IMR-90 (cell line): ENCODE measurements around the gene SNX14. TPM values are rescaled to one million over a fixed set of nuclear protein-coding genes. Genes with fewer than 3 reads are reported as not detected.

Source experiments
- ATAC-seq: fragments of 200-7000 bp; cut with Tn5 transposase; 2 replicates; pipeline ENCODE4 v1.9.1; 2020; ENCODE audit warnings: low read depth, mild to moderate bottlenecking, moderate library complexity
- BruUV-seq: library from RNA; stranded (reverse); fragments of 400-500 nt; replicated peaks from 2 replicates; lab custom pipeline; 2021; lab: Mats Ljungman, UMichigan
- CTCF ChIA-PET: fragments of 300-600 bp; formaldehyde crosslinking; extraction: SDS; loops from one replicate; lab custom pipeline; 2021; ENCODE audit warnings: antibody characterized with exemption; lab: Yijun Ruan, JAX
- POLR2A ChIA-PET: fragments of 300-600 bp; sonication (Branson Sonifier 250); formaldehyde crosslinking; loops from one replicate; lab custom pipeline; 2022; ENCODE audit warnings: antibody characterized with exemption; ENCODE audit not compliant: unreplicated experiment; lab: Charles Lee
- DNase-seq: peaks from one replicate; pipeline ENCODE4 v3.0.0; 2013
- H2AFZ ChIP-seq: replicated peaks from 2 replicates; pipeline ENCODE3; 2013; ENCODE audit warnings: low read length, mild to moderate bottlenecking; ENCODE audit not compliant: poor library complexity
- H2AK5ac ChIP-seq: 2 replicates; pipeline ENCODE4 v1.6.1; 2013; ENCODE audit warnings: low read depth, low read length, inconsistent platforms
- H2AK9ac ChIP-seq: replicated peaks from 2 replicates; pipeline ENCODE3; 2013; ENCODE audit warnings: mild to moderate bottlenecking, low read depth, low read length, moderate library complexity; ENCODE audit not compliant: poor library complexity
- H2BK120ac ChIP-seq: 2 replicates; pipeline ENCODE4 v1.6.1; 2013; ENCODE audit warnings: low read depth, low read length, inconsistent platforms
- H2BK15ac ChIP-seq: 3 replicates; pipeline ENCODE4 v1.6.1; 2013; ENCODE audit warnings: low read depth, low read length, inconsistent platforms
- H2BK20ac ChIP-seq: 2 replicates; pipeline ENCODE4 v1.6.1; 2013; ENCODE audit warnings: low read depth, mild to moderate bottlenecking, inconsistent platforms, low read length, moderate library complexity
- H2BK5ac ChIP-seq: 2 replicates; pipeline ENCODE4 v1.6.1; 2013; ENCODE audit warnings: mild to moderate bottlenecking, low read depth, low read length, inconsistent platforms; ENCODE audit not compliant: poor library complexity, severe bottlenecking
- H3K14ac ChIP-seq: replicated peaks from 2 replicates; pipeline ENCODE4 v1.6.1; 2013; ENCODE audit warnings: low read depth, low read length, inconsistent platforms
- H3K18ac ChIP-seq: 2 replicates; pipeline ENCODE4 v1.6.1; 2013; ENCODE audit warnings: low read depth, low read length, control low read depth
- H3K23ac ChIP-seq: 2 replicates; pipeline ENCODE4 v1.6.1; 2013; ENCODE audit warnings: low read depth, low read length, inconsistent platforms
- H3K27ac ChIP-seq: 2 replicates; pipeline ENCODE4 v1.5.1; 2013; ENCODE audit warnings: mild to moderate bottlenecking, control low read depth, low read length; ENCODE audit not compliant: insufficient read depth
- H3K27me3 ChIP-seq: 2 replicates; pipeline ENCODE4 v1.6.1; 2013; ENCODE audit warnings: low read length; ENCODE audit not compliant: control insufficient read depth, insufficient read depth
- H3K36me3 ChIP-seq: 2 replicates; pipeline ENCODE4 v1.6.1; 2013; ENCODE audit warnings: low read length, mixed read lengths; ENCODE audit not compliant: control insufficient read depth, insufficient read depth
- H3K4ac ChIP-seq: 2 replicates; pipeline ENCODE4 v1.6.1; 2013; ENCODE audit warnings: low read depth, low read length, inconsistent platforms
- H3K4me1 ChIP-seq: 2 replicates; pipeline ENCODE4 v1.6.1; 2013; ENCODE audit warnings: low read length, mixed read lengths; ENCODE audit not compliant: control insufficient read depth, insufficient read depth
- H3K4me2 ChIP-seq: 2 replicates; pipeline ENCODE4 v1.6.1; 2013; ENCODE audit warnings: low read depth, mild to moderate bottlenecking, control low read depth, low read length, moderate library complexity
- H3K4me3 ChIP-seq: 2 replicates; pipeline ENCODE4 v1.5.1; 2013; ENCODE audit warnings: low read depth, mild to moderate bottlenecking, control low read depth, low read length, moderate library complexity; ENCODE audit not compliant: insufficient read depth
- H3K56ac ChIP-seq: 2 replicates; pipeline ENCODE4 v1.6.1; 2013; ENCODE audit warnings: low read length, inconsistent platforms; ENCODE audit not compliant: insufficient read depth; ENCODE audit errors: extremely low read depth
- H3K79me1 ChIP-seq, 2 experiments: 2 replicates each; pipeline ENCODE4 v1.6.1; 2013; ENCODE audit warnings: low read length in 2 of 2, inconsistent platforms in 1 of 2, low read depth in 1 of 2
- H3K9ac ChIP-seq: 2 replicates; pipeline ENCODE4 v1.6.1; 2013; ENCODE audit warnings: low read depth, low read length, control low read depth
- H3K9me1 ChIP-seq: 2 replicates; pipeline ENCODE4 v1.6.1; 2013; ENCODE audit warnings: low read length, inconsistent platforms; ENCODE audit not compliant: insufficient read depth
- H3K9me3 ChIP-seq: 2 replicates; pipeline ENCODE4 v1.6.1; 2013; ENCODE audit warnings: low read length; ENCODE audit not compliant: control insufficient read depth, insufficient read depth
- H4K20me1 ChIP-seq: 2 replicates; pipeline ENCODE4 v1.6.1; 2013; ENCODE audit warnings: low read length, inconsistent platforms; ENCODE audit not compliant: insufficient read depth
- H4K5ac ChIP-seq: 2 replicates; pipeline ENCODE4 v1.6.1; 2013; ENCODE audit warnings: mild to moderate bottlenecking, low read depth, low read length, control low read depth
- H4K8ac ChIP-seq, 2 experiments: 2 replicates each; pipeline ENCODE4 v1.6.1; 2013; ENCODE audit warnings: low read depth in 2 of 2, low read length in 2 of 2, control low read depth in 1 of 2, inconsistent platforms in 1 of 2
- H4K91ac ChIP-seq: 2 replicates; pipeline ENCODE4 v1.6.1; 2013; ENCODE audit warnings: low read depth, low read length, inconsistent platforms; ENCODE audit not compliant: insufficient read depth
- BHLHE40 ChIP-seq: fragments of 150-350 bp; IDR thresholded peaks from 2 replicates; pipeline ENCODE4 v1.6.1; 2016; ENCODE audit warnings: mild to moderate bottlenecking, low read depth, low read length
- CEBPB ChIP-seq: IDR thresholded peaks from 2 replicates; pipeline ENCODE4 v1.6.1; 2012; ENCODE audit warnings: low read depth, low read length, improper control_type of control experiment
- CHD1 ChIP-seq: IDR thresholded peaks from 2 replicates; pipeline ENCODE4 v1.6.1; 2012; ENCODE audit warnings: low read depth, low read length, improper control_type of control experiment
- MAZ ChIP-seq: IDR thresholded peaks from 2 replicates; pipeline ENCODE4 v1.6.1; 2012; ENCODE audit warnings: low read depth, mild to moderate bottlenecking, low read length, improper control_type of control experiment, moderate library complexity, borderline replicate concordance
- MXI1 ChIP-seq: IDR thresholded peaks from 2 replicates; pipeline ENCODE4 v1.6.1; 2012; ENCODE audit warnings: low read depth, mild to moderate bottlenecking, low read length, moderate library complexity, borderline replicate concordance
- RAD21 ChIP-seq: IDR thresholded peaks from 2 replicates; pipeline ENCODE4 v1.6.1; 2012; ENCODE audit warnings: low read length, improper control_type of control experiment
- RCOR1 ChIP-seq: IDR thresholded peaks from 2 replicates; pipeline ENCODE4 v1.6.1; 2012; ENCODE audit warnings: mild to moderate bottlenecking, low read length, improper control_type of control experiment; ENCODE audit not compliant: insufficient replicate concordance
- SMC3 ChIP-seq: fragments of 150-350 bp; IDR thresholded peaks from 2 replicates; pipeline ENCODE4 v1.6.1; 2016; ENCODE audit warnings: low read depth, mild to moderate bottlenecking, antibody characterized with exemption, low read length, moderate library complexity
- WGBS, 2 experiments: methylation state at CpG; one replicate each; pipeline versions ENCODE4 v1.1.5 to v1.1.7; 2013; ENCODE audit warnings: missing lambda C conversion rate in 2 of 2; ENCODE audit not compliant: insufficient read length in 1 of 2; ENCODE audit errors: extremely low coverage in 2 of 2; 5-methylcytosine and 5-hydroxymethylcytosine counted together
- dilution Hi-C: fragments of 300-500 bp; cut with HindIII; formaldehyde crosslinking; loops from one replicate; pipeline ENCODE4 v1.14.3; 2018; ENCODE audit warnings: low sequenced_read_pairs; ENCODE audit not compliant: unreplicated experiment
- in situ Hi-C: fragments of 300-500 bp; cut with MboI; formaldehyde crosslinking; loops from 3 replicates; pipeline ENCODE4 v1.14.3; 2019; ENCODE audit warnings: low sequenced_read_pairs, inconsistent platforms, mixed read lengths
- intact Hi-C: fragments of 100-400 bp; cut with micrococcal nuclease; formaldehyde crosslinking; loops from 2 replicates; pipeline ENCODE4 v1.10.0; 2022
- polyA plus RNA-seq, 3 experiments: library from polyadenylated mRNA; depleted of rRNA; stranded (reverse); fragments of >200 nt; gene quantifications; 2 replicates each; pipeline ENCODE4 v1.2.3, GENCODE V29; 2012; ENCODE audit warnings: low replicate concordance in 1 of 3
- total RNA-seq: library from RNA; depleted of rRNA; stranded (reverse); fragments of >200 nt; gene quantifications from 2 replicates; pipeline ENCODE4 v1.2.3, GENCODE V29; 2012
- TF ChIP-seq, protein P1 (sequence below): conservative IDR thresholded peaks from 2 replicates; pipeline ENCODE4 v1.5.1; 2012; ENCODE audit warnings: mild to moderate bottlenecking, low read depth, low read length, improper control_type of control experiment

SNX14 gene
- total and polyA plus RNA-seq, 2 of the 4 experiments (the other 2 are of a cell fraction), result 39.9 to 61.8 TPM

DNA sequence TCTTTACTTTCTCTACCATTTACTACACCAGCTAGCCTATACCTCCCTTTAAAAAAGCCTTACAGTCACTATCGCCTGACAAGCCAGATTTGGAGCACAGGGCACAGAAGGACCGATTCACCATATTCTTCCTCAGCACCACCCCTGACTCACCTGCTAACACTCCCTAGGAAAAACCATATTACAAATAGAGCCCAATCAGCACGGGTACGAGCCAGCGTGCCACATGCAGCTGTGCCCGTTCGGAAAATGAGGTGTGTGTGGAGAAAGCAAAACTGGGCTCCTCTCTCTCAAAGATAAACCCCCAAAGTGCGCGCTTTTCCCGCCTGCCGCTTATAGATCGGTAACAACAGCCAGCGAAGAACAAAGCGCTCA lies 47.9 kb upstream of the SNX14 start:
- peak overlapping the region; percentile 36; the same call in 1 of the 2 replicates for H3K56ac ChIP-seq
- peak overlapping the region; percentile 98 for H3K27ac ChIP-seq
- H3K4ac ChIP-seq, result peak overlapping the region; percentile 28
- H4K91ac ChIP-seq, result no peak overlapping the region
- H3K9me3 ChIP-seq, result no peaks in the 10 kb centered on the region
- peak overlapping the region; percentile 82 for H3K14ac ChIP-seq
- no TSS peak for BruUV-seq
- H3K9me1 ChIP-seq, result peaks cover 4% of the 10 kb centered on the region; the same call in 1 of the 2 replicates
- peaks cover 12% of the 10 kb centered on the region for H3K36me3 ChIP-seq
- WGBS, 2 experiments, result 0% methylated on average over 5 of the region's 14 CpGs; no CpG with 5 or more reads in 1 of the 2 experiments
- H2AK9ac ChIP-seq, result peak overlapping the region; percentile 100
- peak overlapping the region; percentile 40 for H2AFZ ChIP-seq
- H3K4me2 ChIP-seq, result peak overlapping the region; percentile 90
- H4K20me1 ChIP-seq, result peaks cover 60% of the 10 kb centered on the region
- H3K18ac ChIP-seq, result no peak overlapping the region
- POLR2A ChIA-PET, result interaction anchor here (0.7 kb wide), 1 partner anchor 35 kb away, joined by 3 read pairs; no protein-coding TSS in a partner anchor
- H3K79me1 ChIP-seq, result peaks cover 6 to 21% of the 10 kb centered on the region in 2 experiments
- H3K9ac ChIP-seq, result peak overlapping the region; percentile 98
- no peak overlapping the region for H2BK120ac ChIP-seq
- in situ Hi-C loops (loop anchor here (5.0 kb wide), 1 partner anchor 36 kb away; no protein-coding TSS in a partner anchor), dilution Hi-C loops (no loop called here), intact Hi-C loops (loop anchor here (5.0 kb wide), 1 partner anchor 189 kb away; the partner anchor contains the start of gene NT5E)
- H2BK5ac ChIP-seq, result no peak overlapping the region
- peak overlapping the region; percentile 27; the same call in 1 of the 2 replicates for H2AK5ac ChIP-seq
- peak overlapping the region; percentile 95 for H3K4me3 ChIP-seq
- no peak for TF ChIP-seq SMC3
- TF ChIP-seq CEBPB, result no peak
- TF ChIP-seq, protein P1, sequence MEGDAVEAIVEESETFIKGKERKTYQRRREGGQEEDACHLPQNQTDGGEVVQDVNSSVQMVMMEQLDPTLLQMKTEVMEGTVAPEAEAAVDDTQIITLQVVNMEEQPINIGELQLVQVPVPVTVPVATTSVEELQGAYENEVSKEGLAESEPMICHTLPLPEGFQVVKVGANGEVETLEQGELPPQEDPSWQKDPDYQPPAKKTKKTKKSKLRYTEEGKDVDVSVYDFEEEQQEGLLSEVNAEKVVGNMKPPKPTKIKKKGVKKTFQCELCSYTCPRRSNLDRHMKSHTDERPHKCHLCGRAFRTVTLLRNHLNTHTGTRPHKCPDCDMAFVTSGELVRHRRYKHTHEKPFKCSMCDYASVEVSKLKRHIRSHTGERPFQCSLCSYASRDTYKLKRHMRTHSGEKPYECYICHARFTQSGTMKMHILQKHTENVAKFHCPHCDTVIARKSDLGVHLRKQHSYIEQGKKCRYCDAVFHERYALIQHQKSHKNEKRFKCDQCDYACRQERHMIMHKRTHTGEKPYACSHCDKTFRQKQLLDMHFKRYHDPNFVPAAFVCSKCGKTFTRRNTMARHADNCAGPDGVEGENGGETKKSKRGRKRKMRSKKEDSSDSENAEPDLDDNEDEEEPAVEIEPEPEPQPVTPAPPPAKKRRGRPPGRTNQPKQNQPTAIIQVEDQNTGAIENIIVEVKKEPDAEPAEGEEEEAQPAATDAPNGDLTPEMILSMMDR, result no peak
- TF ChIP-seq RAD21, result no peak
- no peak for TF ChIP-seq RCOR1
- TF ChIP-seq CHD1, result no peak
- TF ChIP-seq MXI1, result no peak
- no peak for TF ChIP-seq BHLHE40
- TF ChIP-seq MAZ, result no peak
- peaks cover 7% of the 10 kb centered on the region for H3K4me1 ChIP-seq
- H4K5ac ChIP-seq, result no peak overlapping the region
- DNase-seq, result peak; percentile 25
- no peaks in the 10 kb centered on the region for H3K27me3 ChIP-seq
- CTCF ChIA-PET, result no interaction called here
- H2BK20ac ChIP-seq, result no peak overlapping the region
- no peak overlapping the region for H4K8ac ChIP-seq
- no peak for ATAC-seq
- H2BK15ac ChIP-seq, result no peak overlapping the region
- peak overlapping the region; percentile 95 for H3K23ac ChIP-seq
